ENCODE data around the gene ZC3H13. TPM values are rescaled to one million over a fixed set of nuclear protein-coding genes. Genes with fewer than 3 reads are reported as not detected.

Gene ZC3H13
- 57.8 and 61.9 TPM in 2 replicates for total RNA-seq (2021)
- long read RNA-seq, partial matches to known transcripts: 135 of 177 reads
- long read RNA-seq, other reads (novel, unspliced or antisense): 41 of 177 reads

GRCh38 chr13:46052319-46053161 is at the start of gene ZC3H13:
Gene ZC3H13 (minus strand): TSS chr13:46052746. CDS start chr13:46045507, 7,239 bp downstream.
- H2AK5ac ChIP-seq (ENCODE audit: insufficient read length, low read length): no peak within 1 kb of the TSS
- H3K14ac ChIP-seq (ENCODE audit: insufficient read depth, low read length): peak within 1 kb of the TSS; percentile 68; the same call in 1 of the 2 replicates
- no peaks in the 10 kb centered on the region for H3K27me3 ChIP-seq (ENCODE audit: insufficient read depth, low read length)
- H3K79me1 ChIP-seq (ENCODE audit: insufficient read depth, low read depth, low read length, poor library complexity, severe bottlenecking): no peaks in the 10 kb centered on the region
- no peaks in the 10 kb centered on the region for H4K20me1 ChIP-seq (ENCODE audit: control insufficient read depth, insufficient read depth, insufficient read length)
- H2BK120ac ChIP-seq (ENCODE audit: low read depth, low read length, poor library complexity, severe bottlenecking): no peak within 1 kb of the TSS
- H2AFZ ChIP-seq (ENCODE audit: low read length): peak within 1 kb of the TSS; percentile 65
- peak within 1 kb of the TSS; percentile 72 for H3K18ac ChIP-seq (ENCODE audit: insufficient read length, low read depth, low read length)
- H3T11ph ChIP-seq (ENCODE audit: low read length): no peak within 1 kb of the TSS
- no peaks in the 10 kb centered on the region for H3K4me1 ChIP-seq (ENCODE audit: insufficient read depth, low read length)
- H2BK20ac ChIP-seq (ENCODE audit: low read depth, low read length, poor library complexity, severe bottlenecking): no peak within 1 kb of the TSS
- no peak within 1 kb of the TSS for H2BK5ac ChIP-seq (ENCODE audit: insufficient read length, low read length)
- no peak within 1 kb of the TSS for H4K91ac ChIP-seq (ENCODE audit: insufficient read length, low read depth, low read length)
- no peak within 1 kb of the TSS for H4K5ac ChIP-seq (ENCODE audit: insufficient read length, low read depth, low read length)
- H3K56ac ChIP-seq (ENCODE audit: insufficient read length, low read depth, low read length): no peak within 1 kb of the TSS
- H3K79me2 ChIP-seq (ENCODE audit: insufficient read depth, low read length): peaks cover 21% of the 10 kb centered on the region; the same call in 1 of the 2 replicates
- Mint-ChIP-seq H3K27me3 (ENCODE audit: low read depth) (no peaks in the 10 kb centered on the region; the same call in 1 of the 2 replicates), H3K36me3 (ENCODE audit: insufficient read depth in 1 of 3, low read depth in 3 of 3) (no peaks in the 10 kb centered on the region), H3K4me3 (peak within 1 kb of the TSS; percentile 92 to 93), H3K9me3 (no peaks in the 10 kb centered on the region), H3K4me1 (peaks cover 6 to 13% of the 10 kb centered on the region in 2 experiments), H3K27ac (peak within 1 kb of the TSS; percentile 97 to 98 (median 97))
- no CpG with 5 or more reads among the region's 57 CpGs for WGBS (ENCODE audit: extremely low coverage, insufficient read length, low lambda C conversion rate)
- H2BK15ac ChIP-seq (ENCODE audit: low read depth, low read length): no peak within 1 kb of the TSS
- no peak within 1 kb of the TSS for H3K27ac ChIP-seq (ENCODE audit: insufficient read length, low read depth, low read length)
- H2BK12ac ChIP-seq (ENCODE audit: insufficient read length, low read depth, low read length): no peak within 1 kb of the TSS
- peak; percentile 96 for DNase-seq
- TF ChIP-seq CTCF (conservative IDR thresholded peaks at IDR 0.05): peak; percentile 56; the same call in 2 of the 3 replicates
- H3K4ac ChIP-seq (ENCODE audit: low read depth, low read length): no peak within 1 kb of the TSS
- no peak within 1 kb of the TSS for H4K8ac ChIP-seq (replicated peaks; ENCODE audit: insufficient read length, low read depth, low read length)
- H3K9me3 ChIP-seq (ENCODE audit: control insufficient read depth, low read depth, low read length): no peaks in the 10 kb centered on the region
- peak within 1 kb of the TSS; percentile 92 for H3K9ac ChIP-seq (ENCODE audit: extremely low read depth, insufficient read length, low read length)
- no peaks in the 10 kb centered on the region for H3K23me2 ChIP-seq (ENCODE audit: insufficient read length, low read depth, low read length, poor library complexity, severe bottlenecking)
- no peak within 1 kb of the TSS for H3K23ac ChIP-seq (ENCODE audit: insufficient read length, low read depth, low read length)
- peak within 1 kb of the TSS; percentile 79 for H3K4me2 ChIP-seq (ENCODE audit: insufficient read depth, insufficient read length, low read length)

All from H9 (cell line).